CD4-positive, alpha-beta T cell treated with Interleukin-10 for 1 hour (primary cell): Measurements from ENCODE around the gene DCTN3.

Experiments used
- DNase-seq: peaks from one replicate; pipeline ENCODE4 v3.0.0-alpha.2; 2020

DCTN3 gene

GRCh38 chr9:34620061-34620994 lies at the start of gene DCTN3:
Gene DCTN3 (minus strand): TSS chr9:34620495. CDS start chr9:34620464, 31 bp downstream.
- DNase-seq, result peak; percentile 96

DNA sequence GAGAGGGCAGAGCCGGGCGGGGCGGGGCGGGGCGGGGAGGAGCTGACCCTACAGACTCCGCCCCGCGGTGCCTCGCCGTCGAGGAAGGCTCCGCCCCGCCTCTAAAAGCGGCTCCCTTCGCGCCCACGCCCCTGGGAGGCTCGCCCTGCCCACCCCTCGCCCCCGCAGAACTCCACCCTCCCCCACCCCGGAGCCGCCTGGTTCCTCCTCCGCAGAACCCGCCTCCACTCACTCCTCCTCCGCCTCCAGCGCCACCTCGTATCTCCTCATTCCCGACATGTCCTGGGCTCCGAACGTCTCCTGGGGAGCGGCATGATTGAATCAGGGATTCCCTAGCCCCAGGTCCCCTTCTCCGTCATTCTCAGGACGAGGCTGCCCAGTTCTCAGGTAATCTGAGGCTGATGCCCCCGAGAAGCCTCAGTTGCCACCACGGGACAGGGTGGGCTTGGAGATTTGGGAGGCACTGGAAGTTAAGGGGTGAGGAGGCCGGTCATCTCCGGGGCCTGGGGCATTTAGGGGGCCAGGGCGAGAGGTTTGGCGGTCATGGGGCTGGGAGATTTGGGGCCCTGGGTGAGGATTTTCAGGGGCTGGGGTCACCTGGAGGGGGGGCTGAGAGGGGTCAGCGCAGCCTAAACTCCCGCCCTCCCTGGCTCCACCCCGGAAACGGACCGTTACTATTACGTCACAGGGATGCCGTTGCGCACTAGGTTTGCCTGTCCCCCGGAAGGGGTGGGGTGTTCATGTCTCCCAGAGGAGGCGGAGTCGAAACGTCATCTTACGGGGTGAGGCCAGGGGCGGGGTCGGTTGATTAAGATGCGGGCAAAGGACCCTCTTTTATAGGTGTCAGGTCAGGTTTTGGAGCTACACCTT lies 45.3 kb upstream of the DCTN3 start:
- peak; percentile 93 for DNase-seq

GRCh38 chr9:34665067-34665380 lies 44.7 kb upstream of the DCTN3 start:
- no peak for DNase-seq

DNA sequence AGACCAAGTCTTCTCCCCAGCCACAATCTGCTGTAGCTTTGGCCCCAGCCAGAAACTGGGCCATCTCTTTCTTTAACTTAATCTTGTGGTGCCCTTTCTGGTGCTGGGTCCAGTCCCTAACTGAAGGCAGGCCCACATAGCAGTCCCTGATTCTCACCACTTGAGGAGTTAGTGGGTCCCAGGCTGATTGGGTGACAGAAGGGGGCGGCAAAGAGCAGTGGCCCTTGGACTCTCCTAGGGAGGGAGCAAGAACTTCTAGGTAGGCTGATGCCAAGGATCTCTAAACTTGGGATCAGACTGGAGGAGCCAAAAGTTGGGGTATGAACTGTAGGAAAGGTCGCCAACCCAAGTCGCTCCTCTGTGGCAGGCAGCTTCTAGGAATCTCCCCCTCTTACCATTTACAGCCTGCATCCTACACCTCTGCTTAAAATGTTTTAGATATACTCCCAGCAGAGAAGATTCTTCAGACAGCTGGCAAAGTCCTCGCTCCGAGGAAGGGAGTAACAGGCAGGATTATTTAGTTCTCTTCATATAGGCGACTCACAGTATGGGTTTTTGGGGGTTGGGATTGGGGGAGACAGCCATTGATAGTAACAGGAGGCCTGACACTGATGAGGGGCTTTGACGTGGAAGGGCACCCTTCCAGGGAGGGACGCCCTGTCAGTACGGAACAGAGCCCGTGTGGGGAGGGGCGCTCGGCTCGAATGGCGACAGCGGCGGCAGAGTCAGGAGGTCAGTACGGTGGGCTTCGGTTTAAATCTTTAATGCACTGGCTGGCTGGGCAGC lies 44.2 kb upstream of the DCTN3 start:
- peak; percentile 85 for DNase-seq

DNA sequence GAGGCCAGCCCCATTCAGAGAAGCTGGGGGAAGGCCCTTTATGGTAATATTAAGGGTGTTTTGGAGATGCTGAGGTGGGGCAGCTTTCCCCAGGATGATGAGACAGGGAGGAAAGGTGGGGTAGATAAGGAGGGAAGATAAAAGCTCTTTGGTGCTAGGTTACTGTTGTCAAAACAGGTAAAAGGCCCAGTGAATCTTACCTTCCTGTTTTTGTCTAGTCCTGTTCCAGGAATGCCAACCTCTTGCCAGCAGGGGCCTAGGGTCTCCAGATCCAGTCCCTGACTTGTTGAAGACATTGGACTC lies 43.0 kb upstream of the DCTN3 start:
- DNase-seq, result peak; percentile 83

DNA sequence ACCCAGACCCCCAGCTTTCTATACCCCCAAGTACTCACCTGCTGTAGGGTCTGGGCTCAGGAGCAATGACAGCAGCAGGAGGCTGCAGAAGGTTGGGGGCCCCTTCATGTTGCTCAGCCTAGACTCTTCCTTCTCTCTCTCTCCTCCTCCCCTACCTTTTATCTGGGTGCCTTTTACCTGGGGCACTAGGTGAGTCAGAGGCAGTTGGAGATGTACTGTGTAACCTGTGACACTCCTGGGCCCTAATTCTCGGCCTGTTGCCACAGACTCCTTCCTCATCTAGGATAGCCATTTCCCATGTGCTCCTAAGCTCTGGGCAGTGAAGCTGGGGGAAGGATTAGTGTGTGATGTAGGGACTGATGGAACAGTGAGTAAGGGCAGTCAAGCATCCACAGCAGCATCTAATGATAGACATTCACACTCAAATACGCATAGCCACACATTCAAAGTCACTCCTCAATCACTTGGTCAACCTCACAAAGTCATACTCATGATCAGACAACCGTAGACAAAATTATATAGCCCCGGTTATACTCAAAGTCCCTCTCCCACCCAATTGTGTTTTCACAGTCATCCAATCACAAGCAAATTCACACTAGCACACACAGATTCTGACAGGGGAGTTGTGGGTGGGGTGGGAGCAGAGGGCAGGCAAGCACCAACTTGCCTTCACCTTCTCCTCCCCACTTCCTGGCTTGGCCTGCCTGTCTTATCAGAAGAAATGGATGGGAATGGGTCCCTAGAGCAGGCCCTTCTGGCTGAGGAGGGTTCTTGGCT lies 42.4 kb upstream of the DCTN3 start, which contains the start of gene CCL27:
TSS of gene CCL27 (minus strand) at position 132 of the 777 bp plus-strand sequence. CDS start at position 108, 24 bp downstream.
- peak; percentile 27 for DNase-seq

- no peak for DNase-seq
Observed at GRCh38 chr9:34659592-34660253, 39.4 kb upstream of the DCTN3 start.

DNA sequence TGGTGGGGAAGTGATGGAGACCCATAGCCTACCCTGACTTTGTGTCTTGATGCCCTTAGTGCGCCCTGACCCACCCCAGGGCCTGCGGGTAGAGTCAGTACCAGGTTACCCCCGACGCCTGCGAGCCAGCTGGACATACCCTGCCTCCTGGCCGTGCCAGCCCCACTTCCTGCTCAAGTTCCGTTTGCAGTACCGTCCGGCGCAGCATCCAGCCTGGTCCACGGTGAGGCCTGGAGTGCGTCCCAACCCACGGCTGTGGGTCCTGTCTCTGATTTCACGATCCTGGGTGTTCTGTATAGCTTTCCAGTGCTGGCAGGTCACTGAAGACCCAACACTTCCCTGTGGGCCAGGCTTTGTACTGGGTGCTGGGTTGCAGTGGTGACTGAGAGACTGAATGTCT lies 38.2 kb upstream of the DCTN3 start:
- DNase-seq, result no peak

- no peak for DNase-seq
Observed at GRCh38 chr9:34656992-34657391, 36.7 kb upstream of the DCTN3 start.

- no peak for DNase-seq
Observed at GRCh38 chr9:34655394-34655793, 35.1 kb upstream of the DCTN3 start.

DNA sequence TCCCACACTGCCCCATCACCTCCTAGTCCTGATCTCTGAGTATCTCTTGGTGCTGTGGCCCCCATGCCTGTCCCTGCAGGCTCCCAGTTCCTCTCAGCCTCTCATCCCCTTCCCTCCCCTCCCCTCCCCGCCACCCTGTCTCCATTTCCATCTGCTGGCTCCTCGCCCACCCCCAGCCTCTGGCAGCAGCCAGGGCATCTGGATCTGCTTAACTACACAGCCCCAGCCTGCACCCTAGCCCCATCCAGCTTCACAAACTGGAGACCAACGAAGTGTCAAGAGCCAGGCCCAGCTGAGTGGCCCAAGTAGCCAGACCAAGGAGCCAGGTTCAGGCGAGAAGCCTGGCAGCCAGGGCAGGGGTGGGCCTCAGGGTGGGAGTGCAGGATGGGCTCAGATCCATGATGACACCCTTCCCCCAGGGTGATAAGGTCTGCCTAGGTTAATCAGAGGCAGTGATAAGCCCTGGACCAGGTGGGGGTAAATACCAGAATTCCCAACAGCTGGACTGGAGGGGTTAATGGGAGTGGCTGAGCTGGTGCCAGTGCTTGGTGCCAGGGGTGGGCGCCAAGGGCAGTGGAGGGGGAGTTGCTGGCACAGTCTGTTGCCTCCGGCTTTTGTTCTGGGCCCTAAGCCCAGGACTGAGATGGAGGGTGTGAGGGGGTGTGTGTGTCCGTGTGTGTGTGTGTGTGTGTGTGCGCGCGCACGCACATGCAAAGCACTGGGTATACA lies 34.2 kb upstream of the DCTN3 start:
- DNase-seq, result no peak

DNA sequence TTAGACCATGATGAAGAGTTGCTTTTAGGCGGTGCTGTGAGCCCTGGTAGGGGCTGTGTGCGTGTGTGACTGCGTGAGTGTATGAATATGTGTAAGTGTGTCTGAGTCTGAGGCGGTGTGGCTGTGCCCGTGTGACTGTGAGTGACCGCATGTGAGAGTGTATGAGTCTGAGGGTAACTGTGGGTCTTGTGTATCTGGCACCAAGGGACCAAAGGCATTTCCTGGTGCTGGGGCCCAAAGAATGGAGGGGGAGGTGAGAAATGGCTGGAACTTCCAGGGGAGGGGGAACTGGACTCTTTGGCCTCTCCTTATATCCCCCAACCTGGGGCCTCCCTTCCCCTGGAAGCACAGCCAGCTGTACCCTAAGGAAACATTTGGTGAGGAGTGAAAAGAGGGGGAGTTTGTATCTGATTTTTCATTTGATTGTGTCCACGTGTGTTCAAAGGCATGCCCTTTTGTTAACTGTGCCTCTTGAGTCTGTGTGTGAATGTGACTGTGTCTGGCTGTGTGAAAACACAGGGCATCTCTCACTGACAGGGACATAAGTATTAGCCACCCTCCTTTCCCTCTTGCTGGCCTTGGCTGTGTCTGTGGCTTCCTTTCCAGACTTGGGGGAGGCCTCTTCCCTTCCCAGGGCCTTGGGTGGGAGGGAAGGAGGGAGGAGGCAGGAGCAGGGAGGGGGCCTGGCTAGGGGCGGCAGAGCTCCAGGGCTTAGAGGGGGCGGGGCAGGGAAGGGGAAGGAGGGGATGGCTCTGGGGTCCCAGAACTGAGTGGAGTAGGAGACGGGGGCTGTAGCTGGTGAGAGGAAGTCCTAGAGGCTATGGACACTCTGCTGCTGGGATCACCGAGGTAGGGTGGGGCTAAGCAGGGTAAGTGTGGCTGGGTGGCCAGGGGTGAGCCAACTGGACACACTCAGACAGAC lies 33.1 kb upstream of the DCTN3 start:
- no peak for DNase-seq

DNA sequence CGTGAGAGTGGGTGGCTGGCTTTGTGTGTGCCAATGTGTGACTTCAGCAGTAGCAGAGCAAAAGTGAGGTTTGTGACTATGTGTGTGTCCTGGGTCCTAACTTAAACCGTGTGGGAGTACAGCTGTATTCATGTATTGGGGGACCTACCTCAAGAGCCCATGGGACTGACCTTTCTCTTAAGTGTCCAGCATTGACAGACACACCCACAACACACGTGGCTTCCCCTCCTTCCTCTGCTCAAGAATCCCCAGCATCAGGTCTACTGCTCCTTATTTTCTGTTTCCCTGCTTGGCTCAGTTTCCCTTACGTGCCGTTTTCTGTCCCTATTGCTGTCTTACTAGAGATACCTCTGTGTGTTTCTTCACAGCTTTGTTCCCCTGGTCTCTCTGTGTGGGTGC lies 32.3 kb upstream of the DCTN3 start:
- DNase-seq, result no peak

- no peak for DNase-seq
Observed at GRCh38 chr9:34651876-34652601, 31.7 kb upstream of the DCTN3 start, which contains the start of gene IL11RA. Gene IL11RA (plus strand): TSS chr9:34652185. CDS start chr9:34655218, 3,033 bp downstream.

DNA sequence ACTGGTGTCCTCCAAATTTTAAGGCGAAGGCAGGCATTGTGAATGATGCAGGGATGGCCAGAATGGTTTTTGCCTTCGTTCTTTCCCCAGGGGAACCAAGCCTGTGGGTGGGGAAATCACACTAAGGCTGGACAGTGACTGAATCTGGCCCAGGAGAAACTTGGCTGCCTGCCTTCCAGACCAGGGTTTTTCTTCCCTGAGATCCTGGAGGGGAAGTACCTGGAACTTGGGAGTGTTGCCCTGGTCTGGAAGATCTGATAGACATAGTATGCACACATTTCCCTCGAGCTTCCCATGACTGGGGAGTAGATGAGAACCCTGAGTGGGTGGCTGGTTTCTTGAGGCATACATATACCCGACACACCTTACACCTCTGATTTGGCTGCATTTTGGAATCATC lies 31.0 kb upstream of the DCTN3 start:
- no peak for DNase-seq

GRCh38 chr9:34650816-34651215 lies 30.5 kb upstream of the DCTN3 start:
- no peak for DNase-seq

GRCh38 chr9:34648673-34649072 lies 28.4 kb upstream of the DCTN3 start:
- DNase-seq, result no peak

DNA sequence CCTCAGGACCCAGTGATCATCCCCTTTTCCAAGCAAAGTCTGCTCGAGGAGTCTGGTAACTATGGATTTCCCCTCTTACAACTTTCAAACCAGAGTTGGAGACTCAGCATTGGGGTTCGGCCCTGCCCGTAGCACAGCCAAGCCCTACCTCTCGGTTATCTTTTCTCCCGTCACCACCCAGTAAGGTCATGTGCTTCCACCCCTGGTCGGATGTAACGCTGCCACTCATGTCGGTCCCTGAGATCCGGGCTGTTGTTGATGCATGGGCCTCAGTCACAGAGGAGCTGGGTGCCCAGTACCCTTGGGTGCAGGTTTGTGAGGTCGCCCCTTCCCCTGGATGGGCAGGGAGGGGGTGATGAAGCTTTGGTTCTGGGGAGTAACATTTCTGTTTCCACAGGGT lies 27.4 kb upstream of the DCTN3 start:
- no peak for DNase-seq

DNA sequence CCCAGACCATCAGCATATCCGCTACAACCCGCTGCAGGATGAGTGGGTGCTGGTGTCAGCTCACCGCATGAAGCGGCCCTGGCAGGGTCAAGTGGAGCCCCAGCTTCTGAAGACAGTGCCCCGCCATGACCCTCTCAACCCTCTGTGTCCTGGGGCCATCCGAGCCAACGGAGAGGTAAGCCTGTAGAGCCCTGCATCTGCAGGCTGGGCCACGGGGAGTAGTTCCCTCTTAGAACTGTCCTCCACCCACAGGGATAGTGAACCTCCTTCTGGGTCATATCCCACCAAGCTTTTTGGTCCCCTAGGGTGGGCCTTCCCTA lies 26.7 kb upstream of the DCTN3 start:
- no peak for DNase-seq
